K562 (cell line): Measurements from ENCODE around the gene EFCAB7. TPM values are rescaled to one million over a fixed set of nuclear protein-coding genes. Genes with fewer than 3 reads are reported as not detected.

Source experiments
- BDP1 ChIP-seq: IDR thresholded peaks from 3 replicates; pipeline ENCODE4 v1.6.1; 2011; ENCODE audit not compliant: insufficient read length, insufficient read depth
- DDX20 ChIP-seq: fragments of 450-650 bp; IDR thresholded peaks from 2 replicates; pipeline ENCODE4 v1.6.1; 2016; ENCODE audit warnings: missing genetic modification characterization, low read depth, mild to moderate bottlenecking, missing compliant biosample characterization, moderate library complexity
- ELF1 ChIP-seq: fragments of 200-800 bp; sonication (Bioruptor generic); IDR thresholded peaks from 2 replicates; pipeline ENCODE4 v1.6.1; 2016; ENCODE audit warnings: missing genetic modification characterization, missing compliant biosample characterization
- GATAD2A ChIP-seq: fragments of 450-650 bp; IDR thresholded peaks from 2 replicates; pipeline ENCODE4 v1.6.1; 2017
- HDAC8 ChIP-seq: fragments of 450-650 bp; IDR thresholded peaks from 2 replicates; pipeline ENCODE4 v1.6.1; 2016; ENCODE audit warnings: mild to moderate bottlenecking, missing genetic modification characterization, moderate library complexity, missing compliant biosample characterization
- HNRNPK ChIP-seq: fragments of 200-400 bp; formaldehyde crosslinking; IDR thresholded peaks from one replicate; pipeline ENCODE4 v1.6.1; 2018; ENCODE audit warnings: mild to moderate bottlenecking, low read depth, low read length; ENCODE audit not compliant: poor library complexity, severe bottlenecking
- JUNB ChIP-seq: fragments of 450-650 bp; formaldehyde crosslinking; conservative IDR thresholded peaks from 2 replicates; pipeline ENCODE4 v1.4.0; 2020; ENCODE audit warnings: mild to moderate bottlenecking
- MED1 ChIP-seq: sonication (generic); formaldehyde crosslinking; IDR thresholded peaks from 2 replicates; pipeline ENCODE4 v1.8.1; 2023; ENCODE audit warnings: missing genetic modification reagents, borderline replicate concordance
- MIER1 ChIP-seq: fragments of 450-650 bp; IDR thresholded peaks from 2 replicates; pipeline ENCODE4 v1.6.1; 2016; ENCODE audit warnings: antibody characterized with exemption, mild to moderate bottlenecking, low read depth
- MYC ChIP-seq, 2 experiments: fragments of 250-450 bp in 1 of 2; sonication (Bioruptor Pico) in 1 of 2; IDR thresholded peaks; 2 replicates each; pipeline versions ENCODE4 v1.5.1 to v1.6.1; 2012 to 2021; ENCODE audit warnings: low read depth in 2 of 2, borderline replicate concordance in 1 of 2, improper control_type of control experiment in 1 of 2, low read length in 1 of 2, mild to moderate bottlenecking in 1 of 2, moderate library complexity in 1 of 2
- NFE2 ChIP-seq: IDR thresholded peaks from 2 replicates; pipeline ENCODE4 v1.6.1; 2014; ENCODE audit warnings: antibody characterized with exemption, low read depth
- NFRKB ChIP-seq: fragments of 450-650 bp; IDR thresholded peaks from 2 replicates; pipeline ENCODE4 v1.6.1; 2016; ENCODE audit warnings: low read depth
- SMARCA5 ChIP-seq: fragments of 450-650 bp; IDR thresholded peaks from 2 replicates; pipeline ENCODE4 v1.6.1; 2016
- TAF1 ChIP-seq: IDR thresholded peaks from 2 replicates; pipeline ENCODE4 v1.6.1; 2011; ENCODE audit warnings: mild to moderate bottlenecking, low read length, moderate library complexity; ENCODE audit not compliant: insufficient read depth, control insufficient read depth, severe bottlenecking; ENCODE audit errors: extremely low read depth
- TCF3 ChIP-seq: sonication (generic); formaldehyde crosslinking; IDR thresholded peaks from 2 replicates; pipeline ENCODE4 v1.4.0; 2020; ENCODE audit warnings: mild to moderate bottlenecking, missing genetic modification reagents
- TOE1 ChIP-seq, 2 experiments: fragments of 450-650 bp in 1 of 2; sonication (generic) in 1 of 2; formaldehyde crosslinking in 1 of 2; IDR thresholded peaks; 2 replicates each; pipeline versions ENCODE4 v1.7.1 to v1.8.0; 2016 to 2022; ENCODE audit warnings: borderline replicate concordance in 2 of 2, mild to moderate bottlenecking in 2 of 2, antibody characterized with exemption in 1 of 2, inconsistent platforms in 1 of 2, low read depth in 1 of 2, missing genetic modification reagents in 1 of 2, moderate library complexity in 1 of 2
- XRCC3 ChIP-seq: fragments of 450-650 bp; IDR thresholded peaks from 2 replicates; pipeline ENCODE4 v1.6.1; 2017; ENCODE audit warnings: mild to moderate bottlenecking, moderate library complexity
- ZBTB17 ChIP-seq: fragments of 450-650 bp; formaldehyde crosslinking; IDR thresholded peaks from 2 replicates; pipeline ENCODE4 v1.4.0; 2020; ENCODE audit warnings: mild to moderate bottlenecking
- ZKSCAN1 ChIP-seq: fragments of 150-350 bp; IDR thresholded peaks from 2 replicates; pipeline ENCODE4 v1.6.1; 2016; ENCODE audit warnings: low read depth, low read length
- ZNF12 ChIP-seq: sonication (generic); formaldehyde crosslinking; IDR thresholded peaks from 2 replicates; pipeline ENCODE4 v1.4.0; 2020; ENCODE audit warnings: mild to moderate bottlenecking, missing genetic modification reagents
- ZNF133 ChIP-seq: fragments of 250-450 bp; sonication (Bioruptor Pico); IDR thresholded peaks from 2 replicates; pipeline ENCODE4 v1.4.0; 2020; ENCODE audit warnings: mild to moderate bottlenecking
- ZNF280A ChIP-seq: fragments of 450-650 bp; IDR thresholded peaks from 2 replicates; pipeline ENCODE4 v1.6.1; 2018; ENCODE audit warnings: mild to moderate bottlenecking, low read depth; ENCODE audit not compliant: partially characterized antibody
- ZNF3 ChIP-seq: fragments of 250-450 bp; sonication (Bioruptor Pico); IDR thresholded peaks from 2 replicates; pipeline ENCODE4 v1.5.0; 2021; ENCODE audit warnings: mild to moderate bottlenecking, moderate library complexity
- polyA plus RNA-seq, 8 experiments: library from polyadenylated mRNA; depleted of rRNA in 4 of 8; stranded (reverse) in 5 of 8; unstranded in 3 of 8; fragments of >200 nt; fragmentation: Nextera tagmentation in 2 of 8; fragmentation: Illumina TruSeq in 1 of 8; extraction: Ambion mirVana in 2 of 8; extraction: Trizol in 1 of 8; gene quantifications; 2 replicates each; pipeline versions ENCODE4 v1.2.1 to v1.2.3, GENCODE V29; 2011 to 2014; ENCODE audit warnings: inconsistent platforms in 1 of 8, missing spikeins in 1 of 8
- total RNA-seq, 7 experiments: library from RNA; depleted of rRNA in 6 of 7; stranded (reverse); fragments of >200 nt in 6 of 7; fragmentation: Illumina TruSeq in 2 of 7; extraction: Trizol in 2 of 7; gene quantifications; 2 replicates each; pipeline versions ENCODE4 v1.2.1 to v1.2.3, GENCODE V29; 2011 to 2021; ENCODE audit warnings: low replicate concordance in 1 of 7
- TF ChIP-seq, protein P1 (sequence below): fragments of 450-650 bp; conservative IDR thresholded peaks from 2 replicates; pipeline ENCODE4 v1.6.1; 2016; ENCODE audit warnings: missing genetic modification characterization, low read depth, mild to moderate bottlenecking, missing compliant biosample characterization, moderate library complexity
- TF ChIP-seq, protein P2 (sequence below): sonication (generic); formaldehyde crosslinking; IDR thresholded peaks from 2 replicates; pipeline ENCODE4 v1.8.0; 2023; ENCODE audit warnings: mild to moderate bottlenecking, missing genetic modification reagents

EFCAB7 gene
- total and polyA plus RNA-seq, 9 of the 15 experiments (the other 6 are each of a cell fraction or from before 2014, with no cell fraction given): 3.2 to 7.6 (median 5.7) TPM

DNA sequence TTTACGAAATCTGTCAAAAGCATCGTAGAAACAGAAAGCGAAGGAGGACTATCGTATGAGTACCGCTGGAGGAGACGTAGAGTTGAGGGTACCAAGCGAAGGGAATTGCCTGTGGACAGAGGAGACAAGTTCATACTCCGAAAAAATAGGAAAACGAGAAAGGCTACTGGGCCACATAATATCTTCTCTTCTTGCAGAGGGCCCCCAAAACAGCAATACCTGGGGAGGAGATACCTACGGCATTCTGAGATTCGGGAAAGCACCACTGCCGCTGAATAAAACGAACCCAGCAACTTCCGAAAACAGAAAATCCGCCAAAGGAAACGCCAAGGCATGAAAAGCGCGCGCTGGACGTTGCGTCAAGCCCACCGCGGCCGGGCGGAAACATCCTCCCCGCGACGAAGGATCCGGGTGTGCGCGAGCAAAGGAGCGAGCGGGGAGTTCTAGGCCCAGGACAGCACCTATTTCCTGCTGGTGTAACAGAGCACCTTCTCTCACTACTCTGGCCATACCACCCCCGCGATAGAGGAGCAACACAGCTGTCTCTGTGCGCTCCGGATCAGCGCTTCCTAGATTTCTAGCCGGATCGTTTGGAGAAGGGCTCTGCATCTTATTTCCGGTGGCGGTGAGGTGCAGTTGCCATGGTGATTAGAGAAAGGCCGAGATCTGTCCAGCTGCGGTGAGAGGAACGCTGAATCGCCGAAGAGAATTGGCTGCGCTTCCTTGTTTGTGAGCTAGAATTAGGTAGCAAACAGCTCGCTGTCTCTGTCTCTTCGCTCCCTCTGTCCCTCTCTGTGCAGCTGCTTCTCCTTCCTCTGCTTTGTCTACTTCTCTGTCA, at the start of gene EFCAB7, which contains the start of gene ITGB3BP (continued):
- TF ChIP-seq ELF1 (peak; percentile 97), ZKSCAN1 (no peak), ZBTB17 (peak; percentile 60; the same call in 1 of the 2 replicates), ZNF3 (CRISPR knock-in tag) (no peak), MYC (IDR thresholded peaks at IDR 0.05; ENCODE audit: low read depth, low read length) (peak; percentile 84), MYC (CRISPR knock-in tag; IDR thresholded peaks at IDR 0.05; ENCODE audit: borderline replicate concordance, low read depth) (peak; percentile 94), TAF1 (peak; percentile 93), ZNF133 (CRISPR knock-in tag) (no peak), MED1 (CRISPR knock-in tag) (no peak), XRCC3 (no peak), HDAC8 (tag) (peak; percentile 58; the same call in 1 of the 2 replicates), ZNF280A (no peak), NFE2 (peak; percentile 2; the same call in 1 of the 2 replicates), TOE1 (IDR thresholded peaks at IDR 0.05; ENCODE audit: borderline replicate concordance) (peak; percentile 95), TOE1 (CRISPR knock-in tag; IDR thresholded peaks at IDR 0.05; ENCODE audit: borderline replicate concordance, low read depth) (no peak; the same call in 1 of the 2 replicates), GATAD2A (no peak), ZNF12 (CRISPR knock-in tag) (peak; percentile 93), JUNB (no peak), NFRKB (peak; percentile 95), SMARCA5 (peak; percentile 97; the same call in 1 of the 2 replicates), BDP1 (no peak), TCF3 (peak; percentile 11; the same call in 1 of the 2 replicates), MIER1 (peak; percentile 77; the same call in 1 of the 2 replicates), HNRNPK (no peak), DDX20 (tag) (no peak)
- TF ChIP-seq, protein P1, sequence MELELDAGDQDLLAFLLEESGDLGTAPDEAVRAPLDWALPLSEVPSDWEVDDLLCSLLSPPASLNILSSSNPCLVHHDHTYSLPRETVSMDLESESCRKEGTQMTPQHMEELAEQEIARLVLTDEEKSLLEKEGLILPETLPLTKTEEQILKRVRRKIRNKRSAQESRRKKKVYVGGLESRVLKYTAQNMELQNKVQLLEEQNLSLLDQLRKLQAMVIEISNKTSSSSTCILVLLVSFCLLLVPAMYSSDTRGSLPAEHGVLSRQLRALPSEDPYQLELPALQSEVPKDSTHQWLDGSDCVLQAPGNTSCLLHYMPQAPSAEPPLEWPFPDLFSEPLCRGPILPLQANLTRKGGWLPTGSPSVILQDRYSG: 0 out of 2 replicates have a peak, but pooled peaks have one; percentile 58
- TF ChIP-seq, protein P2, sequence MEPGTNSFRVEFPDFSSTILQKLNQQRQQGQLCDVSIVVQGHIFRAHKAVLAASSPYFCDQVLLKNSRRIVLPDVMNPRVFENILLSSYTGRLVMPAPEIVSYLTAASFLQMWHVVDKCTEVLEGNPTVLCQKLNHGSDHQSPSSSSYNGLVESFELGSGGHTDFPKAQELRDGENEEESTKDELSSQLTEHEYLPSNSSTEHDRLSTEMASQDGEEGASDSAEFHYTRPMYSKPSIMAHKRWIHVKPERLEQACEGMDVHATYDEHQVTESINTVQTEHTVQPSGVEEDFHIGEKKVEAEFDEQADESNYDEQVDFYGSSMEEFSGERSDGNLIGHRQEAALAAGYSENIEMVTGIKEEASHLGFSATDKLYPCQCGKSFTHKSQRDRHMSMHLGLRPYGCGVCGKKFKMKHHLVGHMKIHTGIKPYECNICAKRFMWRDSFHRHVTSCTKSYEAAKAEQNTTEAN (CRISPR knock-in tag): no peak
